B cell (primary cell): ENCODE results near the gene NDUFV3.

ENCODE experiments used
- EZH2 ChIP-seq: IDR thresholded peaks from 2 replicates; pipeline ENCODE4 v1.6.1; 2012; ENCODE audit warnings: borderline replicate concordance, low read depth, mild to moderate bottlenecking, moderate library complexity, low read length; ENCODE audit not compliant: insufficient read depth, poor library complexity, severe bottlenecking
- TF ChIP-seq, protein P1 (sequence below): fragments of 200-600 bp; IDR thresholded peaks from one replicate; pipeline ENCODE4 v1.8.0; 2022; ENCODE audit warnings: antibody characterized with exemption, mild to moderate bottlenecking

DNA sequence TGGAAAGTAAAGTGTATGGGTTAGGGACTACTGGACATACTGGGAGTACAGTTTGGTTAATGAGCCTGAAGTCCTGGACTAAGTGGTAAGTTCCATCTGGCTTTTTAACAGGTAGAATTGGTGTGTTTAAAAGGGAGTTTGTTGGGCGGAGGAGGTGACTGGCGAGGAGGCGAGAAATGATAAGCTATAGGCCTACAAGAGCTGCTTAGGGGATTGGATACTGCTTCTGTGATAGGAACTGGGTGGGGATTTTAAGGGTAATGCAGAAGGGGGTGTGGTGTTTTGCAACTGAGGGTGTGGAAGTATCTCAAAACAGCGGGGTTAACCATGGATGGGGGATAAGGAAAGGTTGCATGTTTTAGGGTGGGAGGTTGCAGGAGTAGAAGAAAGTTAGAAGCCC is 28.8 kb downstream of the NDUFV3 start:
- no peak for TF ChIP-seq EZH2
- TF ChIP-seq, protein P1, sequence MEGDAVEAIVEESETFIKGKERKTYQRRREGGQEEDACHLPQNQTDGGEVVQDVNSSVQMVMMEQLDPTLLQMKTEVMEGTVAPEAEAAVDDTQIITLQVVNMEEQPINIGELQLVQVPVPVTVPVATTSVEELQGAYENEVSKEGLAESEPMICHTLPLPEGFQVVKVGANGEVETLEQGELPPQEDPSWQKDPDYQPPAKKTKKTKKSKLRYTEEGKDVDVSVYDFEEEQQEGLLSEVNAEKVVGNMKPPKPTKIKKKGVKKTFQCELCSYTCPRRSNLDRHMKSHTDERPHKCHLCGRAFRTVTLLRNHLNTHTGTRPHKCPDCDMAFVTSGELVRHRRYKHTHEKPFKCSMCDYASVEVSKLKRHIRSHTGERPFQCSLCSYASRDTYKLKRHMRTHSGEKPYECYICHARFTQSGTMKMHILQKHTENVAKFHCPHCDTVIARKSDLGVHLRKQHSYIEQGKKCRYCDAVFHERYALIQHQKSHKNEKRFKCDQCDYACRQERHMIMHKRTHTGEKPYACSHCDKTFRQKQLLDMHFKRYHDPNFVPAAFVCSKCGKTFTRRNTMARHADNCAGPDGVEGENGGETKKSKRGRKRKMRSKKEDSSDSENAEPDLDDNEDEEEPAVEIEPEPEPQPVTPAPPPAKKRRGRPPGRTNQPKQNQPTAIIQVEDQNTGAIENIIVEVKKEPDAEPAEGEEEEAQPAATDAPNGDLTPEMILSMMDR, result no peak
